T-helper 1 cell treated with Interleukin-12 subunit alpha and Interleukin-12 subunit beta and Interleukin-4 antibody, amounts not matched to agents 30 ng/mL and 1 ng/mL, for 36 hours (primary cell): ENCODE results near the gene ADIPOQ. TPM values are rescaled to one million over a fixed set of nuclear protein-coding genes. Genes with fewer than 3 reads are reported as not detected.
"Not testable (repeated sequence)": the region's sequence is repeated elsewhere in the genome, so short reads cannot be mapped to it uniquely, and the experiment has no call there.

Source experiments
- intact Hi-C: fragments of 100-400 bp; cut with micrococcal nuclease; formaldehyde crosslinking; loops from one replicate; pipeline ENCODE4 v1.15.1; 2024
- total RNA-seq: library from RNA; stranded (reverse); gene quantifications from 2 replicates; pipeline ENCODE4 v1.2.3, GENCODE V29; 2022

The ADIPOQ gene
- total RNA-seq: not detected in 2 replicates

DNA sequence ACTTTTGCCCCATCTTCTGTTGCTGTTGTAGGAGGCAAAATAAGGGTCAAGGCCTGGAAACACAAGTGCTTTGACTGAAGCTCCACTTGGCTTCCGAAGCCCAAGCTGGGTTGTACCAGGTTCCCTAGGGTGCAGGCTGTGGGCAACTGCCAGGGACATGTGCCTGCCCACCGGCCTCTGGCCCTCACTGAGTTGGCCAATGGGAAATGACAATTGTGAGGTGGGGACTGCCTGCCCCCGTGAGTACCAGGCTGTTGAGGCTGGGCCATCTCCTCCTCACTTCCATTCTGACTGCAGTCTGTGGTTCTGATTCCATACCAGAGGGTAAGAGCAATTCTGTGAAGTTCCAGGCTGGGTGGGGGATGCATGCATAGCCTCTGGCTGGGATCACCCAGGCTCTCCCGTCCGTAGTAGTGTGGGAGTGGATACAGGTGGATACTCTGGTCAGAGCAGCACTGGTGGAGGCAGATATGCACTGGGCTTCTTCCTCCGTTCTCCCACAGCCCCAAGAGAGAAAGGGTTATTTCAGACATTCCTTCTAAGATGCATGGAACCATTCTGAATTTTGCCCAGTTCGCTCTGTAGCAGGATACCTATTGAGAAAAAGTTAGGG lies at the start of gene ADIPOQ:
ADIPOQ (plus strand) TSS at position 285 of the 613 bp plus-strand sequence. CDS start 10,349 bp downstream, outside the sequence.
- intact Hi-C loops: no loop called here

- intact Hi-C loops: no loop called here
Observed at GRCh38 chr3:186798239-186798874, 44.2 kb upstream of the ADIPOQ start.

GRCh38 chr3:186800285-186800684 lies 42.2 kb upstream of the ADIPOQ start:
- intact Hi-C loops: no loop called here

DNA sequence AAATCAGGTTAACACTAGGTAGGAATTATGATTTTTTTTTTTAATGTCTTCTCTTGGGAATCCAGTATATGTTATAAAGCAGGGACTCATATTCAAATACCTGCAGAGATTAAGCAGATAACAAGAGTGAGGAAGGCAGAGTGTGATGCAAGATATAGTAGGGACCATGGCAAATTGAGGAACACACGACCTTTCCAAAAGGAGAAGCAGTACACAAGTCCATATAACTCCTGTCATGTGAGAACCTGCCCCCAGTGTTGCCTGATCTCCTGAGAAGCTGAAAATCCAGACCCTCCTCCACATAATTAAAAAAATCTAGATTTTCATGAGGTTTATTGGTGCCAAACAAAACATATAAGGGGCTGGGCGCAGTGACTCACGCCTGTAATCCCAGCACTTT lies 39.8 kb upstream of the ADIPOQ start:
- intact Hi-C loops: no loop called here

DNA sequence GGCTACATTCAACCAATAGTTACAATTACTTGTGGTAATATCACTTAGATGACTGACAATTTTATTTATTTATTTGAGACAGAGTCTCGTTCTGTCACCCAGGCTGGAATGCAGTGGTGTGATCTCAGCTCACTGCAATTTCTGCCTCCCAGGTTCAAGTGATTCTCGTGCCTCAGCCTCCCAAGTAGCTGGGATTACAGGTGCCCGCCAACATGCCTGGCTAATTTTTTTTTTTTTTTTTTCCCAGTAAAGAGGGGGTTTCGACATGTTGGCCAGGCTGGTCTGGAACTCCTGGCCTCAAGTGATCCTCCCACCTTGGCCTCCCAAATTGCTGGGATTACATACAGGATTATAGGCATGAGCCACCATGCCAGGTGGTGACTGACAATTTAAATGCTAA lies 39.1 kb upstream of the ADIPOQ start:
- intact Hi-C loops: not testable (repeated sequence)

GRCh38 chr3:186806089-186807055 lies 36.1 kb upstream of the ADIPOQ start, which contains the start of gene RFC4:
TSS of gene RFC4 (minus strand) at chr3:186806482. CDS start at chr3:186804713, 1,769 bp downstream.
- intact Hi-C loops: loop anchor here (1.0 to 5.0 kb wide), 11 partner anchors 15 to 868 kb away; partner anchors contain the start of genes EIF4A2, ETV5, TBCCD1 and TRA2B

DNA sequence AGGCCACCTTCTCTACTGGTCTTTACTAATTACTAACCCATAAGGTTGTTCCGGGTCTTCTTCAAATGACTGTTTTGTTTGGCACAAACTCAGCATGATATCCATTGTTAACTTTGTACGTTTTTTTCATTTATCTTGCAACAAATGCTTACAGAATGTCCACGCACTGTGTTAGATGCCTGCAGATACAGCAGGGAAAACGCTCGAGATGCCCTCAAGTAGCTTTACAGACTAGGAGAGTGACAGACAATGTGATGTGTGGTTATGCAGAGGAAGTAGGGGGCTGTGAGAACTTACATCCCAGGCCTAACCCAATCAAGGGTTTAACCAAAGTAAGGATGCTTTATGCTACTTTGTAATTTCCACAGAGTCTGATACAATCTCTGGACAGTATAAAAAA lies 35.3 kb upstream of the ADIPOQ start:
- intact Hi-C loops: loop anchor here (5.0 kb wide), 2 partner anchors 35 to 190 kb away; no protein-coding TSS in a partner anchor

- intact Hi-C loops: no loop called here
Observed at GRCh38 chr3:186810336-186810996, 32.0 kb upstream of the ADIPOQ start.

- intact Hi-C loops: not testable (repeated sequence)
Observed at GRCh38 chr3:186811313-186811712, 31.2 kb upstream of the ADIPOQ start.

DNA sequence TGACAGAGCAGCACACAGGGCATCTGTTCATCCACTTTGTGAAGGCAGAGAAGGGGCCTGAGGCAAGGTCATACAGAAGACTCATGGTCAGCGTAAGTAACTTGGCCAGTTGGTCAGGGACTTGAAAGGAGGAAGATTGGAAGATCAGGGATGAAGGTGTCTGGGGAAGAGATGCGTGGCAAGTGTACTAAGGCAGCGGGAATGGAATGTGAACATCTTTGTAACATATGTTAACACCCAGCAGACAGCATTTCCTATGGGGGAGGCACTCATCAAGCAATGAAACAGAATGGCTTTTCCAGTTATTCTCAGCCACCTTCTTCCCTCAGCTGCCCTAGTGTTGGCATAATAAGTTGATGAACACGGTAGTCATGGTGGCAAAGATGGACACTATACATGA lies 28.4 kb upstream of the ADIPOQ start:
- intact Hi-C loops: no loop called here

- intact Hi-C loops: no loop called here
Observed at GRCh38 chr3:186815435-186815834, 27.1 kb upstream of the ADIPOQ start.

GRCh38 chr3:186818516-186818915 lies 24.0 kb upstream of the ADIPOQ start:
- intact Hi-C loops: no loop called here

GRCh38 chr3:186818956-186819355 lies 23.6 kb upstream of the ADIPOQ start:
- intact Hi-C loops: no loop called here

GRCh38 chr3:186821429-186822387 lies 20.8 kb upstream of the ADIPOQ start:
- intact Hi-C loops: loop anchor here (1.0 to 10.0 kb wide), 8 partner anchors 15 to 845 kb away; partner anchors contain the start of gene RFC4

DNA sequence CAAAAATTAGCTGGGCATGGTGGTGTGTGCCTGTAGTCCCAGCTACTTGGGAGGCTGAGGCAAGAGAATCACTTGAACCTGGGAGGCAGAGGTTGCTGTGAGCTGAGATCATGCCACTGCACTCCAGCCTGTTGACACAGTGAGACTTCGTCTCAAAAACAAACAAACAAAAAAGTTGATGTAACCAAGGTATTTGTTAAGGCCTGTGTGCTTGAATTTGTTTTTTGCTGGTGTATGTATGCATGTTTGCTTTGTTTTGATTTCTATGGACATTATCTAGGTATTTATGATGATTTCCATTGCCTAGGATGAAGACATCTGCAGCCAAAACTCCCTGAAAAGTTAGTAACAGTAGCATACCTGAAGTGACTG lies 20.1 kb upstream of the ADIPOQ start:
- intact Hi-C loops: loop anchor here (10.0 kb wide), 1 partner anchor 118 kb away; no protein-coding TSS in a partner anchor

DNA sequence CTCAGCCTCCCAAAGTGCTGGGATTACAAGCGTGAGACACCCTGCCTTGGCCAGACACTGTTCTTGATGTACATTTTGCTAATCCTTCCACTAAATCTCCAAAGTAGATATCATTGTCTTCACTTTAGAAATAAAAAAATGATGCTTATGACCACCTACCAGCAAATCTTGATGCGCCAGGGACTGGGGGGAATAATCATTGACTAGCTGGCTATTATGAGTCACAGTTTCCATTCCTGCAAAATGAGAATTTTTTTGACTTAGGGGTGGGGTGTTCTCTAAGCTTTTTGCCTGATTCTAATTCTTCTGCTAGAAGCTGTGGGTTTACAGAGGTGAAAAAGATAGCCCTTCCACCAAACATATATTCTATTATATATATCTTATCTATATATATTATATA lies 19.1 kb upstream of the ADIPOQ start:
- intact Hi-C loops: loop anchor here (10.0 kb wide), 1 partner anchor 119 kb away; no protein-coding TSS in a partner anchor

- intact Hi-C loops: loop anchor here (10.0 kb wide), 1 partner anchor 120 kb away; no protein-coding TSS in a partner anchor
Observed at GRCh38 chr3:186824430-186825139, 17.9 kb upstream of the ADIPOQ start.

DNA sequence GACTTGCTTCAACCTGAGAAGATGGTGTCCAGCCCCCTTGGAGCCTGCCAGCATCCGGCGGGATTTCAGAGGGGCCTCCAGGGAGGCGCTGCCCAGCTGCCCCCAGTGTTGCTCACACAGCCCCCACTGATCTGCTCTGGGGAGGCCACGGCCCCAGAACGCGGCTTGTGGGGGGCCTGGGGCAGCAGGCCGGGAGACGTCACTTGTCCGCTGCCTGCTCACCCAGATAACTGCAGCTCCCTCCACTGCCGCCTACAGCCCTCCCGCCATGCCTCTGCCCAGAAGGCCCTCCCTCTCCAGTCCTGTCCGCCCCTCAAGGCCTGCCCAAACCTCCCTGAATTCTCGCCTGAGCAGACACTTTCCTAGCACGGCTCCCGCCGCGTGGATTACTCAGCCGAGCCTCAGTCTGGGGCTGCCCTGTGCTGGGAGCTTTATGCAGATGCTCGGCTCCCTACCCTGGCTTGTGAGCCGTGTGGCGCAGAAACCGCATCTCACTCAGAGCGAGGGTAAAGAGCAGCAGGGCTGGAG lies 17.2 kb upstream of the ADIPOQ start:
- intact Hi-C loops: loop anchor here (10.0 kb wide), 1 partner anchor 121 kb away; no protein-coding TSS in a partner anchor
